SK-N-SH treated with all-trans-retinoic acid at 6 μM for 48 hours (cell line): ENCODE data around the gene MEA1.

Source experiments
- ATAC-seq: fragments of 200-7000 bp; cut with Tn5 transposase; 3 replicates; pipeline ENCODE4 v1.9.1; 2020; ENCODE audit warnings: mild to moderate bottlenecking, moderate library complexity
- ARNTL ChIP-seq: fragments of 450-650 bp; formaldehyde crosslinking; IDR thresholded peaks from 2 replicates; pipeline ENCODE4 v1.5.0; 2020; ENCODE audit warnings: low read depth, mild to moderate bottlenecking, moderate library complexity, borderline replicate concordance
- BACH2 ChIP-seq: fragments of 250-450 bp; sonication (Bioruptor Pico); IDR thresholded peaks from 2 replicates; pipeline ENCODE4 v1.9.0; 2021; ENCODE audit warnings: mild to moderate bottlenecking, borderline replicate concordance
- CSDC2 ChIP-seq: fragments of 250-450 bp; sonication (Bioruptor Pico); IDR thresholded peaks from 2 replicates; pipeline ENCODE4 v1.5.0; 2020; ENCODE audit warnings: mild to moderate bottlenecking, moderate library complexity
- ESRRG ChIP-seq: fragments of 250-450 bp; sonication (Bioruptor Pico); IDR thresholded peaks from 2 replicates; pipeline ENCODE4 v1.6.1; 2021; ENCODE audit warnings: mild to moderate bottlenecking
- GLIS3 ChIP-seq: fragments of 250-450 bp; sonication (Bioruptor Pico); IDR thresholded peaks from 2 replicates; pipeline ENCODE4 v1.5.0; 2020; ENCODE audit warnings: mild to moderate bottlenecking, moderate library complexity
- OSR1 ChIP-seq: fragments of 250-450 bp; sonication (Bioruptor Pico); IDR thresholded peaks from 2 replicates; pipeline ENCODE4 v1.8.0; 2022; ENCODE audit warnings: moderate library complexity, mild to moderate bottlenecking, inconsistent platforms
- PPARA ChIP-seq: fragments of 250-450 bp; sonication (Bioruptor Pico); IDR thresholded peaks from 2 replicates; pipeline ENCODE4 v1.5.0; 2020; ENCODE audit warnings: mild to moderate bottlenecking, borderline replicate concordance
- RARB ChIP-seq: fragments of 250-450 bp; sonication (Bioruptor Pico); IDR thresholded peaks from 2 replicates; pipeline ENCODE4 v1.8.0; 2021; ENCODE audit warnings: mild to moderate bottlenecking, moderate library complexity
- SNAI2 ChIP-seq: fragments of 250-450 bp; sonication (Bioruptor Pico); IDR thresholded peaks from 2 replicates; pipeline ENCODE4 v1.5.0; 2020; ENCODE audit warnings: mild to moderate bottlenecking, moderate library complexity
- TCF4 ChIP-seq: fragments of 250-450 bp; sonication (Bioruptor Pico); IDR thresholded peaks from 2 replicates; pipeline ENCODE4 v1.8.0; 2021; ENCODE audit warnings: mild to moderate bottlenecking, moderate library complexity, borderline replicate concordance
- TOX ChIP-seq: fragments of 250-450 bp; sonication (Bioruptor Pico); IDR thresholded peaks from 2 replicates; pipeline ENCODE4 v1.8.0; 2021; ENCODE audit warnings: mild to moderate bottlenecking, moderate library complexity, borderline replicate concordance
- ZC3H10 ChIP-seq: fragments of 250-450 bp; sonication (Bioruptor Pico); IDR thresholded peaks from 2 replicates; pipeline ENCODE4 v1.5.1; 2021; ENCODE audit warnings: mild to moderate bottlenecking, moderate library complexity
- ZFP3 ChIP-seq: fragments of 250-450 bp; sonication (Bioruptor Pico); IDR thresholded peaks from 2 replicates; pipeline ENCODE4 v1.5.0; 2020; ENCODE audit warnings: mild to moderate bottlenecking, moderate library complexity
- ZFP30 ChIP-seq: fragments of 450-650 bp; formaldehyde crosslinking; IDR thresholded peaks from 2 replicates; pipeline ENCODE4 v1.5.0; 2022; ENCODE audit warnings: mild to moderate bottlenecking, moderate library complexity
- ZNF565 ChIP-seq: fragments of 450-650 bp; formaldehyde crosslinking; conservative IDR thresholded peaks from 2 replicates; pipeline ENCODE4 v1.5.0; 2020; ENCODE audit warnings: low read depth, mild to moderate bottlenecking, moderate library complexity
- ZNF70 ChIP-seq: fragments of 450-650 bp; formaldehyde crosslinking; IDR thresholded peaks from 2 replicates; pipeline ENCODE4 v1.5.0; 2020; ENCODE audit warnings: mild to moderate bottlenecking, moderate library complexity
- ZNF8 ChIP-seq: fragments of 450-650 bp; formaldehyde crosslinking; IDR thresholded peaks from 2 replicates; pipeline ENCODE4 v1.5.0; 2020; ENCODE audit warnings: mild to moderate bottlenecking, moderate library complexity
- TF ChIP-seq, protein P1 (sequence below): fragments of 250-450 bp; sonication (Bioruptor Pico); IDR thresholded peaks from 2 replicates; pipeline ENCODE4 v1.5.0; 2020; ENCODE audit warnings: mild to moderate bottlenecking, moderate library complexity
- TF ChIP-seq, protein P2 (sequence below): fragments of 250-450 bp; sonication (Bioruptor Pico); IDR thresholded peaks from 2 replicates; pipeline ENCODE4 v1.5.1; 2021; ENCODE audit warnings: mild to moderate bottlenecking, moderate library complexity
- TF ChIP-seq, protein P3 (sequence below): fragments of 250-450 bp; sonication (Bioruptor Pico); IDR thresholded peaks from 2 replicates; pipeline ENCODE4 v1.8.0; 2021; ENCODE audit warnings: low read depth, mild to moderate bottlenecking, moderate library complexity, borderline replicate concordance

Gene MEA1

GRCh38 chr6:43038727-43039126, 25.0 kb upstream of the MEA1 start (continued):
- TF ChIP-seq, protein P1, sequence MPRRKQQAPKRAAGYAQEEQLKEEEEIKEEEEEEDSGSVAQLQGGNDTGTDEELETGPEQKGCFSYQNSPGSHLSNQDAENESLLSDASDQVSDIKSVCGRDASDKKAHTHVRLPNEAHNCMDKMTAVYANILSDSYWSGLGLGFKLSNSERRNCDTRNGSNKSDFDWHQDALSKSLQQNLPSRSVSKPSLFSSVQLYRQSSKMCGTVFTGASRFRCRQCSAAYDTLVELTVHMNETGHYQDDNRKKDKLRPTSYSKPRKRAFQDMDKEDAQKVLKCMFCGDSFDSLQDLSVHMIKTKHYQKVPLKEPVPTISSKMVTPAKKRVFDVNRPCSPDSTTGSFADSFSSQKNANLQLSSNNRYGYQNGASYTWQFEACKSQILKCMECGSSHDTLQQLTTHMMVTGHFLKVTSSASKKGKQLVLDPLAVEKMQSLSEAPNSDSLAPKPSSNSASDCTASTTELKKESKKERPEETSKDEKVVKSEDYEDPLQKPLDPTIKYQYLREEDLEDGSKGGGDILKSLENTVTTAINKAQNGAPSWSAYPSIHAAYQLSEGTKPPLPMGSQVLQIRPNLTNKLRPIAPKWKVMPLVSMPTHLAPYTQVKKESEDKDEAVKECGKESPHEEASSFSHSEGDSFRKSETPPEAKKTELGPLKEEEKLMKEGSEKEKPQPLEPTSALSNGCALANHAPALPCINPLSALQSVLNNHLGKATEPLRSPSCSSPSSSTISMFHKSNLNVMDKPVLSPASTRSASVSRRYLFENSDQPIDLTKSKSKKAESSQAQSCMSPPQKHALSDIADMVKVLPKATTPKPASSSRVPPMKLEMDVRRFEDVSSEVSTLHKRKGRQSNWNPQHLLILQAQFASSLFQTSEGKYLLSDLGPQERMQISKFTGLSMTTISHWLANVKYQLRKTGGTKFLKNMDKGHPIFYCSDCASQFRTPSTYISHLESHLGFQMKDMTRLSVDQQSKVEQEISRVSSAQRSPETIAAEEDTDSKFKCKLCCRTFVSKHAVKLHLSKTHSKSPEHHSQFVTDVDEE (CRISPR knock-in tag) = no peak

GRCh38 chr6:43037706-43038105, 24.0 kb upstream of the MEA1 start:
- no peak for TF ChIP-seq ZNF8 (CRISPR knock-in tag)
- TF ChIP-seq, protein P2, sequence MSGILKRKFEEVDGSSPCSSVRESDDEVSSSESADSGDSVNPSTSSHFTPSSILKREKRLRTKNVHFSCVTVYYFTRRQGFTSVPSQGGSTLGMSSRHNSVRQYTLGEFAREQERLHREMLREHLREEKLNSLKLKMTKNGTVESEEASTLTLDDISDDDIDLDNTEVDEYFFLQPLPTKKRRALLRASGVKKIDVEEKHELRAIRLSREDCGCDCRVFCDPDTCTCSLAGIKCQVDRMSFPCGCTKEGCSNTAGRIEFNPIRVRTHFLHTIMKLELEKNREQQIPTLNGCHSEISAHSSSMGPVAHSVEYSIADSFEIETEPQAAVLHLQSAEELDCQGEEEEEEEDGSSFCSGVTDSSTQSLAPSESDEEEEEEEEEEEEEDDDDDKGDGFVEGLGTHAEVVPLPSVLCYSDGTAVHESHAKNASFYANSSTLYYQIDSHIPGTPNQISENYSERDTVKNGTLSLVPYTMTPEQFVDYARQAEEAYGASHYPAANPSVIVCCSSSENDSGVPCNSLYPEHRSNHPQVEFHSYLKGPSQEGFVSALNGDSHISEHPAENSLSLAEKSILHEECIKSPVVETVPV = no peak
- no peak for TF ChIP-seq ZNF70 (CRISPR knock-in tag)
- no peak for TF ChIP-seq ZNF565 (CRISPR knock-in tag)
- TF ChIP-seq, protein P1 (CRISPR knock-in tag) = no peak
- no peak for TF ChIP-seq ESRRG (CRISPR knock-in tag)
- no peak for TF ChIP-seq PPARA
- no peak for TF ChIP-seq ARNTL
- TF ChIP-seq RARB (CRISPR knock-in tag) = no peak
- TF ChIP-seq ZFP3 = no peak
- TF ChIP-seq TOX (CRISPR knock-in tag) = no peak
- TF ChIP-seq CSDC2 (CRISPR knock-in tag) = no peak
- TF ChIP-seq BACH2 (CRISPR knock-in tag) = no peak
- TF ChIP-seq SNAI2 = no peak
- no peak for TF ChIP-seq OSR1 (CRISPR knock-in tag)
- no peak for TF ChIP-seq ZC3H10 (CRISPR knock-in tag)
- ATAC-seq = no peak

- no peak for ATAC-seq
Observed at GRCh38 chr6:43037197-43037596, 23.5 kb upstream of the MEA1 start.

DNA sequence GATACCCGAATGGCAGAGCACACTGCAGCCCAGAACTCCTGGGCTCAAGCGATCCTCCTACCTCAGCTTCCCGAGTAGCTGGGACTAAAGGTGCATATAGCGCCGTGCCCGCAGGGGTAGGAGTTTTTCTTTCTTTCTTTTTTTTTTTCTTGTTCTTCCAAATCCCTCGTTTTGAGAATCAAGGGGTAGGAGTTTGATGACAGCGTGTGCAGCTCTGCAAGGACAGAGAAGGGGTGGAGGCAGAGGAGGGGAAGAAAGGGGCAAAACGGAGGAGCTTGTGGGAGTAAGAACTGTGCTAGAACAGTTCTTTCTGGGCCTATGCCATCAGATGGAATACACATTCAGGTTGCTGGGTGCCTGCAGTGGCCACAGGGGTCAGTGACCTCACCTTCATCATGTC, 23.0 kb upstream of the MEA1 start:
- no peak for TF ChIP-seq ARNTL
- TF ChIP-seq BACH2 (CRISPR knock-in tag) = no peak
- TF ChIP-seq, protein P3, sequence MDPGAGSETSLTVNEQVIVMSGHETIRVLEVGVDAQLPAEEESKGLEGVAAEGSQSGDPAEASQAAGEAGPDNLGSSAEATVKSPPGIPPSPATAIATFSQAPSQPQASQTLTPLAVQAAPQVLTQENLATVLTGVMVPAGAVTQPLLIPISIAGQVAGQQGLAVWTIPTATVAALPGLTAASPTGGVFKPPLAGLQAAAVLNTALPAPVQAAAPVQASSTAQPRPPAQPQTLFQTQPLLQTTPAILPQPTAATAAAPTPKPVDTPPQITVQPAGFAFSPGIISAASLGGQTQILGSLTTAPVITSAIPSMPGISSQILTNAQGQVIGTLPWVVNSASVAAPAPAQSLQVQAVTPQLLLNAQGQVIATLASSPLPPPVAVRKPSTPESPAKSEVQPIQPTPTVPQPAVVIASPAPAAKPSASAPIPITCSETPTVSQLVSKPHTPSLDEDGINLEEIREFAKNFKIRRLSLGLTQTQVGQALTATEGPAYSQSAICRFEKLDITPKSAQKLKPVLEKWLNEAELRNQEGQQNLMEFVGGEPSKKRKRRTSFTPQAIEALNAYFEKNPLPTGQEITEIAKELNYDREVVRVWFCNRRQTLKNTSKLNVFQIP (CRISPR knock-in tag) = no peak
- no peak for TF ChIP-seq TOX (CRISPR knock-in tag)
- TF ChIP-seq OSR1 (CRISPR knock-in tag) = no peak
- TF ChIP-seq, protein P1 (CRISPR knock-in tag) = no peak
- ATAC-seq = no peak

More at GRCh38 chr6:43037197-43037596, 23.5 kb upstream of the MEA1 start:
- no peak for TF ChIP-seq ZC3H10 (CRISPR knock-in tag)
- TF ChIP-seq, protein P3 (CRISPR knock-in tag) = no peak
- no peak for TF ChIP-seq CSDC2 (CRISPR knock-in tag)
- no peak for TF ChIP-seq ZFP30 (CRISPR knock-in tag)
- TF ChIP-seq RARB (CRISPR knock-in tag) = no peak
- no peak for TF ChIP-seq GLIS3 (CRISPR knock-in tag)
- no peak for TF ChIP-seq ZNF8 (CRISPR knock-in tag)
- no peak for TF ChIP-seq SNAI2
- no peak for TF ChIP-seq PPARA
- no peak for TF ChIP-seq TCF4 (CRISPR knock-in tag)
- no peak for TF ChIP-seq TOX (CRISPR knock-in tag)
- no peak for TF ChIP-seq ESRRG (CRISPR knock-in tag)
